Smooth muscle cell (in vitro differentiated cells): ENCODE results near the gene PHF20. TPM values are rescaled to one million over a fixed set of nuclear protein-coding genes. Genes with fewer than 3 reads are reported as not detected.

Source experiments
- DNase-seq: peaks from one replicate; lab custom pipeline; 2025; ENCODE audit not compliant: unreplicated experiment; lab: John Stamatoyannopoulos, UW
- H2AFZ ChIP-seq: fragments of 200-600 bp; sonication (generic); 2 replicates; pipeline ENCODE4 v1.6.0; 2016; ENCODE audit warnings: antibody characterized with exemption, low read depth, mild to moderate bottlenecking
- H3F3A ChIP-seq: fragments of 200-600 bp; sonication (generic); 2 replicates; pipeline ENCODE4 v1.6.0; 2017; ENCODE audit warnings: antibody characterized with exemption, low read depth
- H3K27ac ChIP-seq: fragments of 200-600 bp; sonication (generic); 2 replicates; pipeline ENCODE4 v1.5.1; 2016; ENCODE audit warnings: low read depth, mild to moderate bottlenecking
- H3K27me3 ChIP-seq: fragments of 200-600 bp; sonication (generic); 2 replicates; pipeline ENCODE4 v1.6.1; 2016; ENCODE audit warnings: low read depth, mild to moderate bottlenecking
- H3K36me3 ChIP-seq: fragments of 200-600 bp; sonication (generic); 2 replicates; pipeline ENCODE4 v1.5.1; 2016; ENCODE audit warnings: low read depth
- H3K4me1 ChIP-seq: fragments of 200-600 bp; sonication (generic); 2 replicates; pipeline ENCODE4 v1.5.1; 2016; ENCODE audit warnings: low read depth
- H3K4me2 ChIP-seq: fragments of 200-600 bp; sonication (generic); 2 replicates; pipeline ENCODE4 v1.6.0; 2016; ENCODE audit warnings: mild to moderate bottlenecking
- H3K4me3 ChIP-seq: fragments of 200-600 bp; sonication (generic); 2 replicates; pipeline ENCODE4 v1.5.1; 2016; ENCODE audit warnings: mild to moderate bottlenecking
- H3K79me2 ChIP-seq: fragments of 200-600 bp; sonication (generic); 2 replicates; pipeline ENCODE4 v1.6.0; 2016; ENCODE audit warnings: low read depth, mild to moderate bottlenecking
- H3K9ac ChIP-seq: fragments of 200-600 bp; sonication (generic); 2 replicates; pipeline ENCODE4 v1.6.0; 2016; ENCODE audit warnings: low read depth
- H3K9me3 ChIP-seq: fragments of 200-600 bp; sonication (generic); replicated peaks from 2 replicates; pipeline ENCODE4 v1.5.1; 2016; ENCODE audit warnings: low read depth
- H4K20me1 ChIP-seq: fragments of 200-600 bp; sonication (generic); 2 replicates; pipeline ENCODE4 v1.6.0; 2016; ENCODE audit warnings: low read depth
- CTCF ChIP-seq: fragments of 200-600 bp; sonication (generic); IDR thresholded peaks from 2 replicates; pipeline ENCODE4 v1.5.1; 2017; ENCODE audit warnings: borderline replicate concordance, mild to moderate bottlenecking, antibody characterized with exemption; ENCODE audit not compliant: insufficient read depth, poor library complexity, severe bottlenecking
- WGBS: methylation state at CpG from one replicate; pipeline ENCODE4 v1.1.7; 2016; ENCODE audit warnings: low lambda C conversion rate; 5-methylcytosine and 5-hydroxymethylcytosine counted together
- polyA plus RNA-seq: library from polyadenylated mRNA; unstranded; fragments of >200 nt; fragmentation: Nextera tagmentation; extraction: Ambion mirVana; gene quantifications from 2 replicates; pipeline ENCODE4 v1.2.1, GENCODE V29; 2016
- total RNA-seq: library from RNA; depleted of rRNA; stranded (reverse); fragments of >200 nt; gene quantifications from 2 replicates; pipeline ENCODE4 v1.2.3, GENCODE V29; 2014

PHF20 gene
- total and polyA plus RNA-seq, 2 experiments from 2014 or later: 23.3 to 27.4 TPM

- H2AFZ ChIP-seq: no peak overlapping the region
- peaks cover 18% of the 10 kb centered on the region for H3F3A ChIP-seq
- TF ChIP-seq CTCF: no peak
- H3K27ac ChIP-seq: peak overlapping the region; percentile 68
- H3K27me3 ChIP-seq: no peaks in the 10 kb centered on the region
- H4K20me1 ChIP-seq: peaks cover 24% of the 10 kb centered on the region
- H3K36me3 ChIP-seq: no peaks in the 10 kb centered on the region
- no peak for DNase-seq
- H3K9me3 ChIP-seq: no peaks in the 10 kb centered on the region
- H3K79me2 ChIP-seq: peaks cover 53% of the 10 kb centered on the region
- peak overlapping the region; percentile 86 for H3K9ac ChIP-seq
- peaks cover 19% of the 10 kb centered on the region for H3K4me1 ChIP-seq
- 19% methylated on average over 8 of the region's 8 CpGs for WGBS
- peak overlapping the region; percentile 92 for H3K4me2 ChIP-seq
- H3K4me3 ChIP-seq: peak overlapping the region; percentile 75
Observed at GRCh38 chr20:35772563-35773058, 796 bp downstream of the PHF20 start.

- peak overlapping the region; percentile 86 for H3K9ac ChIP-seq
Observed at GRCh38 chr20:35773154-35773751, 1.4 kb downstream of the PHF20 start.

GRCh38 chr20:35774391-35774790 is 2.6 kb downstream of the PHF20 start:
- Histone ChIP-seq H2AFZ (no peak overlapping the region), H3K4me1 (peaks cover 17% of the 10 kb centered on the region), H3F3A (peaks cover 4% of the 10 kb centered on the region), H3K27me3 (no peaks in the 10 kb centered on the region), H3K4me3 (no peak overlapping the region), H3K27ac (no peak overlapping the region), H3K36me3 (no peaks in the 10 kb centered on the region), H3K9ac (no peak overlapping the region), H3K79me2 (peaks cover 70% of the 10 kb centered on the region), H3K9me3 (no peaks in the 10 kb centered on the region), H4K20me1 (peaks cover 40% of the 10 kb centered on the region), H3K4me2 (no peak overlapping the region)
- WGBS: 96% methylated on average over 1 of the region's 1 CpG
- no peak for DNase-seq
- TF ChIP-seq CTCF: no peak

More at GRCh38 chr20:35773154-35773751, 1.4 kb downstream of the PHF20 start:
- TF ChIP-seq CTCF: no peak
- H3K9me3 ChIP-seq: no peaks in the 10 kb centered on the region
- H3K79me2 ChIP-seq: peaks cover 59% of the 10 kb centered on the region
- H3K4me1 ChIP-seq: peaks cover 19% of the 10 kb centered on the region
- H2AFZ ChIP-seq: no peak overlapping the region
- no peaks in the 10 kb centered on the region for H3K36me3 ChIP-seq
- H3K27me3 ChIP-seq: no peaks in the 10 kb centered on the region
- H3K4me2 ChIP-seq: peak overlapping the region; percentile 92
- peaks cover 12% of the 10 kb centered on the region for H3F3A ChIP-seq
- no peak for DNase-seq
- WGBS: 34% methylated on average over 8 of the region's 8 CpGs
- peaks cover 31% of the 10 kb centered on the region for H4K20me1 ChIP-seq
- H3K27ac ChIP-seq: peak overlapping the region; percentile 68
- peak overlapping the region; percentile 75 for H3K4me3 ChIP-seq
